Measurements from ENCODE around the gene SORCS2.

The SORCS2 gene

GRCh38 chr4:7273738-7274297 lies 81.5 kb downstream of the SORCS2 start:
- no peak for DNase-seq

- no peak for DNase-seq
Observed at GRCh38 chr4:7275067-7275466, 82.7 kb downstream of the SORCS2 start.

GRCh38 chr4:7275490-7276154 lies 83.3 kb downstream of the SORCS2 start:
- no peak for DNase-seq

GRCh38 chr4:7276515-7276914 lies 84.2 kb downstream of the SORCS2 start:
- DNase-seq: no peak

GRCh38 chr4:7278071-7278765 lies 85.9 kb downstream of the SORCS2 start:
- no peak for DNase-seq

- DNase-seq: no peak
Observed at GRCh38 chr4:7278981-7279380, 86.6 kb downstream of the SORCS2 start.

GRCh38 chr4:7279902-7280301 lies 87.6 kb downstream of the SORCS2 start:
- no peak for DNase-seq

- no peak for DNase-seq
Observed at GRCh38 chr4:7280926-7281690, 88.8 kb downstream of the SORCS2 start.

- no peak for DNase-seq
Observed at GRCh38 chr4:7281691-7282665, 89.6 kb downstream of the SORCS2 start.

- DNase-seq: no peak
Observed at GRCh38 chr4:7282786-7283440, 90.6 kb downstream of the SORCS2 start.

- no peak for DNase-seq
Observed at GRCh38 chr4:7285244-7286094, 93.1 kb downstream of the SORCS2 start.

GRCh38 chr4:7286170-7286569 lies 93.8 kb downstream of the SORCS2 start:
- no peak for DNase-seq

- no peak for DNase-seq
Observed at GRCh38 chr4:7286798-7287197, 94.5 kb downstream of the SORCS2 start.

- DNase-seq: no peak
Observed at GRCh38 chr4:7287274-7287917, 95.1 kb downstream of the SORCS2 start.

GRCh38 chr4:7287918-7288280 lies 95.6 kb downstream of the SORCS2 start:
- no peak for DNase-seq

GRCh38 chr4:7288751-7289523 lies 96.6 kb downstream of the SORCS2 start:
- no peak for DNase-seq

GRCh38 chr4:7289589-7289988 lies 97.3 kb downstream of the SORCS2 start:
- DNase-seq: no peak

GRCh38 chr4:7291372-7292114 lies 99.2 kb downstream of the SORCS2 start:
- no peak for DNase-seq

- DNase-seq: no peak
Observed at GRCh38 chr4:7293703-7294102, 101.4 kb downstream of the SORCS2 start.

Measured in stimulated activated CD4-positive, alpha-beta T cell treated with anti-CD3 and anti-CD28 coated beads, Interleukin-2, amount 100 ng/mL, for 48 hours (primary cell).